Measurements from ENCODE around the gene MMP28.

DNA sequence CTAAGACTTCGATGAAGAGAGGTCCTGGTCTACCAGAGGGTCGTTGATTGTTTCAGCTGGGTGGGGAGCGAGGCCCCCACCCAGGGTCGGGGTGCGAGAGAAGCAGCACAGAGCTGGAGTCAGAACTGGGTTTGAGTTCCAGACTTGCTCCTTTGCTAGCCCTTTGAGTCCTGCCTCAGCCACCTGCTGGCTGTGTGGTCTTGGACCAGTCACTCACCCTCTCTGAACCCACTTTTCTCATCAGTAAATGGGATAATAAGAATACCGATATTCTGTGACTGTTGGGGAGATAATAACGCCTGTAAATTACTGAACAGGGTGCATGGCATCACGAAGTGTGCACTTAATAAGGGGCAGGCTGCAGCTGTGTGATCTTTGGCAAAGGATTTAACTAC, 427 bp upstream of the MMP28 start:
- TF ChIP-seq POLR2A (IDR thresholded peaks at IDR 0.05; ENCODE audit: low read length) (no peak), GATA1 (IDR thresholded peaks at IDR 0.05; ENCODE audit: low read depth, low read length) (no peak)
